ENCODE measurements around the gene GTPBP6. TPM values are rescaled to one million over a fixed set of nuclear protein-coding genes. Genes with fewer than 3 reads are reported as not detected.

The GTPBP6 gene
- total RNA-seq, 1 experiment from 2014 or later, result 41.6 TPM

DNA sequence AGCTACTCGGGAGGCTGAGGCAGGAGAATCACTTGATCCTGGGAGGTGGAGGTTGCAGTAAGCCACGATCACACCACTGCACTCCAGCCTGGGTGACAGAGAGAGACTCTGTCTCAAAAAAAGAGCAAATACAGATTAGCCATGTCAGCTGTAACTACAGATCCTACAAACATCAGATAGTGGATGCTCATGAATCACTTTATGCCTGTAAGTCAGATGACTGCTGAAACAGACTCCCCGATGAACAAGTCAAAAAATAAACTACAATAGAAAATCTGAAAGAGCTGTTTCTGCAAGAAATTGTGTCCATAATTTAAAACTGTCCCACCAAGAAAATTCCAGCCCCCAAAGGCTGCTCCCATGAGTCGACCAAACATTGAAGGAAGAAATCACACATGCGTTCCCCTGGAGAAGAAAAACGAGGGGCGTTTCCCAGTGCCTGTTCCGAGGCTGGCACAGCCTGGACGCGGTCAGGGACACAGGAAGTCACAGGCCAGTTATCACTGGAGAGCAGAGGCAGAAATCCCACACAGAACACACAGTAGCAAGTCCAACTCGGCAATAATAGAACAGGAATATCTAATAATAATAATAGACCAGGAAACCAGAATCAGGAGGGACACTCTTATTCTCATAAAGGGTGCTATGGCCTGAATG is 30.0 kb upstream of the GTPBP6 start:
- Histone ChIP-seq H2AFZ (ENCODE audit: low read depth, low read length, poor library complexity, severe bottlenecking) (no peak overlapping the region), H3K4me1 (ENCODE audit: control insufficient read depth in 1 of 2, insufficient read depth in 2 of 2, low read length in 2 of 2) (no peaks in the 10 kb centered on the region), H3K27ac (ENCODE audit: low read depth, low read length) (no peak overlapping the region), H3K36me3 (ENCODE audit: control insufficient read depth in 1 of 2, insufficient read depth in 2 of 2, low read length in 2 of 2) (no peaks in the 10 kb centered on the region), H3K4me2 (ENCODE audit: low read length) (no peak overlapping the region), H3K79me2 (ENCODE audit: insufficient read depth, low read length) (no peaks in the 10 kb centered on the region), H3K27me3 (ENCODE audit: insufficient read depth, low read length) (no peaks in the 10 kb centered on the region), H3K9ac (ENCODE audit: low read length) (no peak overlapping the region), H4K20me1 (ENCODE audit: insufficient read depth) (no peaks in the 10 kb centered on the region), H3K4me3 (replicated peaks in 1 of 2; ENCODE audit: low read depth in 1 of 2, low read length in 2 of 2) (no peak overlapping the region), H3K9me3 (ENCODE audit: control insufficient read depth in 1 of 2, insufficient read depth in 1 of 2, low read depth in 1 of 2, low read length in 2 of 2) (no peaks in the 10 kb centered on the region), H3K9me2 (ENCODE audit: insufficient read depth) (no peaks in the 10 kb centered on the region)
- intact Hi-C loops (cut with micrococcal nuclease), result no loop called here
- ChIA-PET CTCF (no interaction called here), POLR2A (no interaction called here), RAD21 (ENCODE audit: low non-redundant PET in 1 of 2, low total read pairs in 2 of 2, uncharacterized antibody in 2 of 2, unreplicated experiment in 2 of 2) (no interaction called here)
- no peak for ATAC-seq
- no peak for DNase-seq (ENCODE audit: low read depth, low spot score)
- BruUV-seq (replicated peaks), result no TSS peak
- TF ChIP-seq CBX3 (IDR thresholded peaks at IDR 0.05; ENCODE audit: low read depth) (no peak), EZH2phosphoT487 (IDR thresholded peaks at IDR 0.05; ENCODE audit: borderline replicate concordance) (no peak), ELF1 (IDR thresholded peaks at IDR 0.05; ENCODE audit: borderline replicate concordance, low read depth) (no peak), ZFX (IDR thresholded peaks at IDR 0.05) (no peak), FOSL1 (IDR thresholded peaks at IDR 0.05; ENCODE audit: low read depth) (no peak), ZNF274 (IDR thresholded peaks at IDR 0.05; ENCODE audit: low read depth, low read length) (no peak), SIN3A (IDR thresholded peaks at IDR 0.05; ENCODE audit: low read depth) (no peak), EZH2 (IDR thresholded peaks at IDR 0.05) (no peak), SP1 (IDR thresholded peaks at IDR 0.05; ENCODE audit: low read depth) (no peak), POLR2A (IDR thresholded peaks at IDR 0.05; ENCODE audit: borderline replicate concordance, extremely low read depth, insufficient read depth, insufficient read length) (no peak), RAD21 (IDR thresholded peaks at IDR 0.05; ENCODE audit: low read depth) (no peak), YY1 (IDR thresholded peaks at IDR 0.05; ENCODE audit: extremely low read depth, insufficient replicate concordance, low read depth, low read length) (no peak), JUND (IDR thresholded peaks at IDR 0.05) (no peak), TCF7L2 (IDR thresholded peaks at IDR 0.05; ENCODE audit: borderline replicate concordance, extremely low read depth, insufficient read depth, insufficient read length) (no peak)
- TF ChIP-seq, protein P1, sequence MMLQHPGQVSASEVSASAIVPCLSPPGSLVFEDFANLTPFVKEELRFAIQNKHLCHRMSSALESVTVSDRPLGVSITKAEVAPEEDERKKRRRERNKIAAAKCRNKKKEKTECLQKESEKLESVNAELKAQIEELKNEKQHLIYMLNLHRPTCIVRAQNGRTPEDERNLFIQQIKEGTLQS (IDR thresholded peaks at IDR 0.05), result no peak
- TF ChIP-seq, protein P2, sequence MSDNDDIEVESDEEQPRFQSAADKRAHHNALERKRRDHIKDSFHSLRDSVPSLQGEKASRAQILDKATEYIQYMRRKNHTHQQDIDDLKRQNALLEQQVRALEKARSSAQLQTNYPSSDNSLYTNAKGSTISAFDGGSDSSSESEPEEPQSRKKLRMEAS (IDR thresholded peaks at IDR 0.05), result no peak
- TF ChIP-seq, protein P3, sequence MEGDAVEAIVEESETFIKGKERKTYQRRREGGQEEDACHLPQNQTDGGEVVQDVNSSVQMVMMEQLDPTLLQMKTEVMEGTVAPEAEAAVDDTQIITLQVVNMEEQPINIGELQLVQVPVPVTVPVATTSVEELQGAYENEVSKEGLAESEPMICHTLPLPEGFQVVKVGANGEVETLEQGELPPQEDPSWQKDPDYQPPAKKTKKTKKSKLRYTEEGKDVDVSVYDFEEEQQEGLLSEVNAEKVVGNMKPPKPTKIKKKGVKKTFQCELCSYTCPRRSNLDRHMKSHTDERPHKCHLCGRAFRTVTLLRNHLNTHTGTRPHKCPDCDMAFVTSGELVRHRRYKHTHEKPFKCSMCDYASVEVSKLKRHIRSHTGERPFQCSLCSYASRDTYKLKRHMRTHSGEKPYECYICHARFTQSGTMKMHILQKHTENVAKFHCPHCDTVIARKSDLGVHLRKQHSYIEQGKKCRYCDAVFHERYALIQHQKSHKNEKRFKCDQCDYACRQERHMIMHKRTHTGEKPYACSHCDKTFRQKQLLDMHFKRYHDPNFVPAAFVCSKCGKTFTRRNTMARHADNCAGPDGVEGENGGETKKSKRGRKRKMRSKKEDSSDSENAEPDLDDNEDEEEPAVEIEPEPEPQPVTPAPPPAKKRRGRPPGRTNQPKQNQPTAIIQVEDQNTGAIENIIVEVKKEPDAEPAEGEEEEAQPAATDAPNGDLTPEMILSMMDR (IDR thresholded peaks at IDR 0.05 in 2 of 3, conservative IDR thresholded peaks at IDR 0.05 in 1 of 3; ENCODE audit: borderline replicate concordance in 1 of 3, insufficient read depth in 1 of 3, low read depth in 2 of 3, low read length in 2 of 3), result no peak
- TF ChIP-seq, protein P4, sequence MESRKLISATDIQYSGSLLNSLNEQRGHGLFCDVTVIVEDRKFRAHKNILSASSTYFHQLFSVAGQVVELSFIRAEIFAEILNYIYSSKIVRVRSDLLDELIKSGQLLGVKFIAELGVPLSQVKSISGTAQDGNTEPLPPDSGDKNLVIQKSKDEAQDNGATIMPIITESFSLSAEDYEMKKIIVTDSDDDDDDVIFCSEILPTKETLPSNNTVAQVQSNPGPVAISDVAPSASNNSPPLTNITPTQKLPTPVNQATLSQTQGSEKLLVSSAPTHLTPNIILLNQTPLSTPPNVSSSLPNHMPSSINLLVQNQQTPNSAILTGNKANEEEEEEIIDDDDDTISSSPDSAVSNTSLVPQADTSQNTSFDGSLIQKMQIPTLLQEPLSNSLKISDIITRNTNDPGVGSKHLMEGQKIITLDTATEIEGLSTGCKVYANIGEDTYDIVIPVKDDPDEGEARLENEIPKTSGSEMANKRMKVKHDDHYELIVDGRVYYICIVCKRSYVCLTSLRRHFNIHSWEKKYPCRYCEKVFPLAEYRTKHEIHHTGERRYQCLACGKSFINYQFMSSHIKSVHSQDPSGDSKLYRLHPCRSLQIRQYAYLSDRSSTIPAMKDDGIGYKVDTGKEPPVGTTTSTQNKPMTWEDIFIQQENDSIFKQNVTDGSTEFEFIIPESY (IDR thresholded peaks at IDR 0.05; ENCODE audit: extremely low read depth, insufficient replicate concordance, low read length), result no peak
- TF ChIP-seq, protein P5, sequence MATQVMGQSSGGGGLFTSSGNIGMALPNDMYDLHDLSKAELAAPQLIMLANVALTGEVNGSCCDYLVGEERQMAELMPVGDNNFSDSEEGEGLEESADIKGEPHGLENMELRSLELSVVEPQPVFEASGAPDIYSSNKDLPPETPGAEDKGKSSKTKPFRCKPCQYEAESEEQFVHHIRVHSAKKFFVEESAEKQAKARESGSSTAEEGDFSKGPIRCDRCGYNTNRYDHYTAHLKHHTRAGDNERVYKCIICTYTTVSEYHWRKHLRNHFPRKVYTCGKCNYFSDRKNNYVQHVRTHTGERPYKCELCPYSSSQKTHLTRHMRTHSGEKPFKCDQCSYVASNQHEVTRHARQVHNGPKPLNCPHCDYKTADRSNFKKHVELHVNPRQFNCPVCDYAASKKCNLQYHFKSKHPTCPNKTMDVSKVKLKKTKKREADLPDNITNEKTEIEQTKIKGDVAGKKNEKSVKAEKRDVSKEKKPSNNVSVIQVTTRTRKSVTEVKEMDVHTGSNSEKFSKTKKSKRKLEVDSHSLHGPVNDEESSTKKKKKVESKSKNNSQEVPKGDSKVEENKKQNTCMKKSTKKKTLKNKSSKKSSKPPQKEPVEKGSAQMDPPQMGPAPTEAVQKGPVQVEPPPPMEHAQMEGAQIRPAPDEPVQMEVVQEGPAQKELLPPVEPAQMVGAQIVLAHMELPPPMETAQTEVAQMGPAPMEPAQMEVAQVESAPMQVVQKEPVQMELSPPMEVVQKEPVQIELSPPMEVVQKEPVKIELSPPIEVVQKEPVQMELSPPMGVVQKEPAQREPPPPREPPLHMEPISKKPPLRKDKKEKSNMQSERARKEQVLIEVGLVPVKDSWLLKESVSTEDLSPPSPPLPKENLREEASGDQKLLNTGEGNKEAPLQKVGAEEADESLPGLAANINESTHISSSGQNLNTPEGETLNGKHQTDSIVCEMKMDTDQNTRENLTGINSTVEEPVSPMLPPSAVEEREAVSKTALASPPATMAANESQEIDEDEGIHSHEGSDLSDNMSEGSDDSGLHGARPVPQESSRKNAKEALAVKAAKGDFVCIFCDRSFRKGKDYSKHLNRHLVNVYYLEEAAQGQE (IDR thresholded peaks at IDR 0.05; ENCODE audit: low read depth), result no peak

Measured in HCT116 (cell line).